ENCODE data around the gene ELMOD2. TPM values are rescaled to one million over a fixed set of nuclear protein-coding genes. Genes with fewer than 3 reads are reported as not detected.

ELMOD2 gene
- total RNA-seq, 1 experiment from 2014 or later = 27.4 TPM

DNA sequence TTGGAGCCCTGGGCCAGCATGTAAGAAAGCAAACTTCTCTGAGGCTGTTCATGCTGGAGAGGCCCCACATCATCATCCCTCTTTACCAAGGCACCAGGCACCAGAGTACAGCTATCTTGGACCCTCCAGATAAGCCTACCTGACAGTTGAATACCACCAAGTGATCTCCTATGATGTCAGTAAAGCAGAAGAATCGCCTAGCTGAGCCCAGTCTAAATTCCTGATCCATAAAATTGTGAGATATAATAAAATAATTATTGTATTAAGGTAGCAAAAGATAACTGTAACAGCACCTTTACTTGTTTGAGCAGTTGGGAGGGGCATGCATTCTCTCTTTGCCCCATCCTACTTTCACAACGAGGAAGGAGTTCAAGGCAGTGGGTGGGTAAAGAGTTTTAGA lies 47.7 kb downstream of the ELMOD2 start:
- H3K4me3 Mint-ChIP-seq = no peak overlapping the region
- no peaks in the 10 kb centered on the region for H3K36me3 Mint-ChIP-seq
- peaks cover 16% of the 10 kb centered on the region for H3K4me1 Mint-ChIP-seq
- H3K27me3 Mint-ChIP-seq (ENCODE audit: low read depth) = peaks cover under 1% of the 10 kb centered on the region; the same call in 1 of the 2 replicates
- peaks cover 17% of the 10 kb centered on the region for H3K9me3 Mint-ChIP-seq
- ChIA-PET CTCF (no interaction called here), POLR2A (no interaction called here)
- no peak overlapping the region for H3K27ac Mint-ChIP-seq
- TF ChIP-seq, protein P1, sequence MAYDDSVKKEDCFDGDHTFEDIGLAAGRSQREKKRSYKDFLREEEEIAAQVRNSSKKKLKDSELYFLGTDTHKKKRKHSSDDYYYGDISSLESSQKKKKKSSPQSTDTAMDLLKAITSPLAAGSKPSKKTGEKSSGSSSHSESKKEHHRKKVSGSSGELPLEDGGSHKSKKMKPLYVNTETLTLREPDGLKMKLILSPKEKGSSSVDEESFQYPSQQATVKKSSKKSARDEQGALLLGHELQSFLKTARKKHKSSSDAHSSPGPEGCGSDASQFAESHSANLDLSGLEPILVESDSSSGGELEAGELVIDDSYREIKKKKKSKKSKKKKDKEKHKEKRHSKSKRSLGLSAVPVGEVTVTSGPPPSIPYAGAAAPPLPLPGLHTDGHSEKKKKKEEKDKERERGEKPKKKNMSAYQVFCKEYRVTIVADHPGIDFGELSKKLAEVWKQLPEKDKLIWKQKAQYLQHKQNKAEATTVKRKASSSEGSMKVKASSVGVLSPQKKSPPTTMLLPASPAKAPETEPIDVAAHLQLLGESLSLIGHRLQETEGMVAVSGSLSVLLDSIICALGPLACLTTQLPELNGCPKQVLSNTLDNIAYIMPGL (CRISPR knock-in tag; IDR thresholded peaks at IDR 0.05) = no peak
- no peak for TF ChIP-seq ESRRA (CRISPR knock-in tag; IDR thresholded peaks at IDR 0.05; ENCODE audit: borderline replicate concordance)
- no peak for ATAC-seq
- no peak for DNase-seq (ENCODE audit: low spot score)

DNA sequence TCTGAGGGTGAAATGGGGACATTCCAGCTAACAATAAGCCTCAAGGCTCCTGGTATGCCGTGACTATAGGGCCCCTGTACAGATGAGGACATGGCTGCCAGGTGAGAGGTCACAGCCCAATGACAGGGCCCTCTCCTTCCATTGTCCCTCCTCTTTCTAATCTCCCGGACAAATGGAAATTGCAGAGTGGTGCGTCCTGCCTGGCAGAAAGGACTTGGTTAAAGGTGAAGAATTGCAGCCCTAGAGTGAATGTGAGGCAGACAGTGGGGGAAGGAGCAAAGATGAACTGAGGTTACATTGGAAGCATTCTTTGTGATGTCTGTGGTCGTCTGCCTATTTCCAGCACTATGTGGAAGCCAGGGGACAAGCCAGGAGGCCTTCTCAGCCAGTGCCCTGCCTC lies 51.5 kb downstream of the ELMOD2 start:
- ATAC-seq = no peak; the same call in 1 of the 2 replicates
- Mint-ChIP-seq H3K36me3 (no peaks in the 10 kb centered on the region), H3K27ac (no peak overlapping the region), H3K4me3 (no peak overlapping the region), H3K27me3 (ENCODE audit: low read depth) (peaks cover 28% of the 10 kb centered on the region), H3K9me3 (peaks cover 16% of the 10 kb centered on the region), H3K4me1 (no peaks in the 10 kb centered on the region)
- ChIA-PET POLR2A (no interaction called here), CTCF (interaction anchor here (0.9 kb wide), 1 partner anchor 216 kb away, joined by 4 read pairs; no protein-coding TSS in a partner anchor)
- TF ChIP-seq, protein P2, sequence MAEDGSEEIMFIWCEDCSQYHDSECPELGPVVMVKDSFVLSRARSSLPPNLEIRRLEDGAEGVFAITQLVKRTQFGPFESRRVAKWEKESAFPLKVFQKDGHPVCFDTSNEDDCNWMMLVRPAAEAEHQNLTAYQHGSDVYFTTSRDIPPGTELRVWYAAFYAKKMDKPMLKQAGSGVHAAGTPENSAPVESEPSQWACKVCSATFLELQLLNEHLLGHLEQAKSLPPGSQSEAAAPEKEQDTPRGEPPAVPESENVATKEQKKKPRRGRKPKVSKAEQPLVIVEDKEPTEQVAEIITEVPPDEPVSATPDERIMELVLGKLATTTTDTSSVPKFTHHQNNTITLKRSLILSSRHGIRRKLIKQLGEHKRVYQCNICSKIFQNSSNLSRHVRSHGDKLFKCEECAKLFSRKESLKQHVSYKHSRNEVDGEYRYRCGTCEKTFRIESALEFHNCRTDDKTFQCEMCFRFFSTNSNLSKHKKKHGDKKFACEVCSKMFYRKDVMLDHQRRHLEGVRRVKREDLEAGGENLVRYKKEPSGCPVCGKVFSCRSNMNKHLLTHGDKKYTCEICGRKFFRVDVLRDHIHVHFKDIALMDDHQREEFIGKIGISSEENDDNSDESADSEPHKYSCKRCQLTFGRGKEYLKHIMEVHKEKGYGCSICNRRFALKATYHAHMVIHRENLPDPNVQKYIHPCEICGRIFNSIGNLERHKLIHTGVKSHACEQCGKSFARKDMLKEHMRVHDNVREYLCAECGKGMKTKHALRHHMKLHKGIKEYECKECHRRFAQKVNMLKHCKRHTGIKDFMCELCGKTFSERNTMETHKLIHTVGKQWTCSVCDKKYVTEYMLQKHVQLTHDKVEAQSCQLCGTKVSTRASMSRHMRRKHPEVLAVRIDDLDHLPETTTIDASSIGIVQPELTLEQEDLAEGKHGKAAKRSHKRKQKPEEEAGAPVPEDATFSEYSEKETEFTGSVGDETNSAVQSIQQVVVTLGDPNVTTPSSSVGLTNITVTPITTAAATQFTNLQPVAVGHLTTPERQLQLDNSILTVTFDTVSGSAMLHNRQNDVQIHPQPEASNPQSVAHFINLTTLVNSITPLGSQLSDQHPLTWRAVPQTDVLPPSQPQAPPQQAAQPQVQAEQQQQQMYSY (CRISPR knock-in tag; IDR thresholded peaks at IDR 0.05) = no peak
- TF ChIP-seq, protein P3, sequence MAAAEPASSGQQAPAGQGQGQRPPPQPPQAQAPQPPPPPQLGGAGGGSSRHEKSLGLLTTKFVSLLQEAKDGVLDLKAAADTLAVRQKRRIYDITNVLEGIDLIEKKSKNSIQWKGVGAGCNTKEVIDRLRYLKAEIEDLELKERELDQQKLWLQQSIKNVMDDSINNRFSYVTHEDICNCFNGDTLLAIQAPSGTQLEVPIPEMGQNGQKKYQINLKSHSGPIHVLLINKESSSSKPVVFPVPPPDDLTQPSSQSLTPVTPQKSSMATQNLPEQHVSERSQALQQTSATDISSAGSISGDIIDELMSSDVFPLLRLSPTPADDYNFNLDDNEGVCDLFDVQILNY (CRISPR knock-in tag; IDR thresholded peaks at IDR 0.05) = no peak
- no peak for DNase-seq (ENCODE audit: low spot score)

DNA sequence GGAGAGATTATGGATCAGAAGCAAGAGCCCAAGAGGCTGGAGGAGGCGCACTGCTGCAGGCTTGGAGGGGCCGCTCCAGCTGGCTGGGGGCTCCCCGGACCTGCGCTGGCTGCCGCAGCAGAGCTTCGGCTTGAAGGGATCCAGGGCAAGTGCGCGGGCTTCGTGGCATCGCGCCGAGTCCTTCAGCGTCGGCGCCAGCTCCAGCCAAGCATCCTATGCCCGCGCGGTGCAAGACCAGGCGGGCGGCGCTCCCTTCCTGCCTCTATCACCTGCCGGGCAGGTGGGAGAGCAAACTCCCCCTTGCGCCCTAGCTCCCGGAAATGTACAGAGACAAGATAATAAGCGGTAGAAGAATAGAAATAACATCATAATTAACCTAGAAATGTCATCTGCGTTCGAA lies 55.3 kb downstream of the ELMOD2 start:
- DNase-seq (ENCODE audit: low spot score) (peak; percentile 30), ATAC-seq (peak; percentile 67)
- Mint-ChIP-seq H3K9me3 (no peaks in the 10 kb centered on the region), H3K27me3 (ENCODE audit: low read depth) (peaks cover 28% of the 10 kb centered on the region), H3K4me3 (no peak overlapping the region), H3K4me1 (no peaks in the 10 kb centered on the region), H3K36me3 (no peaks in the 10 kb centered on the region), H3K27ac (no peak overlapping the region)
- TF ChIP-seq ZNF219 (CRISPR knock-in tag; IDR thresholded peaks at IDR 0.05; ENCODE audit: borderline replicate concordance) (no peak), SOX15 (CRISPR knock-in tag; IDR thresholded peaks at IDR 0.05) (no peak), CREB1 (CRISPR knock-in tag; IDR thresholded peaks at IDR 0.05) (0 out of 2 replicates have a peak, but pooled peaks have one; percentile 31), ZNF671 (CRISPR knock-in tag; IDR thresholded peaks at IDR 0.05) (no peak), PRRX2 (CRISPR knock-in tag; IDR thresholded peaks at IDR 0.05) (no peak), FOXP1 (CRISPR knock-in tag; IDR thresholded peaks at IDR 0.05; ENCODE audit: borderline replicate concordance) (no peak)
- TF ChIP-seq, protein P3 (CRISPR knock-in tag; IDR thresholded peaks at IDR 0.05) = 0 out of 2 replicates have a peak, but pooled peaks have one; percentile 41
- ChIA-PET CTCF (interaction anchor here (0.6 to 1.8 kb wide), 6 partner anchors 12 to 305 kb away, joined by 3 to 7 read pairs (median 4); partner anchors contain the start of gene CLGN), POLR2A (no interaction called here)

DNA sequence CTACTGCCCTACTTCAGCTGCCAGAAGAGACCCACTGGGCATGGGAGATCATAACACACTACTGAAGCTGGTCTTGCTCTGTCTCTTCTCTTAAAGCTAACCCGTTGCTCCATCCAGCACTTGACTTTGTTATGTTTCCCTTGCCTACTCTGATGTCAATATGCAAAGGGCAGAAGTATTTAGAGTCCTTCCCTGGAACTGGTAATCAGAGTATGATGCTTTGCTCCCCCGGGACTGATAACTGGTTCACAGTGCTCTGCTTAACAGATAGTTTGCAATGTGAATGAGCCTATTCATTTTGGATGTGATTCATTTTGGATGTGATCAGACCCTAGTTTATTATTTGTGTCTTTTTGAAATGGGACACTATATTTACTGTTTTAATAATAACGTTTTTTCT lies 57.1 kb downstream of the ELMOD2 start:
- peaks cover 28% of the 10 kb centered on the region for H3K27me3 Mint-ChIP-seq (ENCODE audit: low read depth)
- CTCF ChIA-PET = no interaction called here
- H3K36me3 Mint-ChIP-seq = no peaks in the 10 kb centered on the region
- H3K4me3 Mint-ChIP-seq = no peak overlapping the region
- H3K9me3 Mint-ChIP-seq = no peaks in the 10 kb centered on the region
- H3K27ac Mint-ChIP-seq = no peak overlapping the region
- no peaks in the 10 kb centered on the region for H3K4me1 Mint-ChIP-seq
- DNase-seq (ENCODE audit: low spot score) (no peak), ATAC-seq (no peak)
- no peak for TF ChIP-seq GRHL2 (CRISPR knock-in tag; IDR thresholded peaks at IDR 0.05; ENCODE audit: insufficient replicate concordance, severe bottlenecking)
- TF ChIP-seq, protein P4, sequence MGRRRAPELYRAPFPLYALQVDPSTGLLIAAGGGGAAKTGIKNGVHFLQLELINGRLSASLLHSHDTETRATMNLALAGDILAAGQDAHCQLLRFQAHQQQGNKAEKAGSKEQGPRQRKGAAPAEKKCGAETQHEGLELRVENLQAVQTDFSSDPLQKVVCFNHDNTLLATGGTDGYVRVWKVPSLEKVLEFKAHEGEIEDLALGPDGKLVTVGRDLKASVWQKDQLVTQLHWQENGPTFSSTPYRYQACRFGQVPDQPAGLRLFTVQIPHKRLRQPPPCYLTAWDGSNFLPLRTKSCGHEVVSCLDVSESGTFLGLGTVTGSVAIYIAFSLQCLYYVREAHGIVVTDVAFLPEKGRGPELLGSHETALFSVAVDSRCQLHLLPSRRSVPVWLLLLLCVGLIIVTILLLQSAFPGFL (CRISPR knock-in tag; IDR thresholded peaks at IDR 0.05; ENCODE audit: borderline replicate concordance) = no peak
- no peak for TF ChIP-seq TEAD4 (CRISPR knock-in tag; IDR thresholded peaks at IDR 0.05)
- TF ChIP-seq, protein P5, sequence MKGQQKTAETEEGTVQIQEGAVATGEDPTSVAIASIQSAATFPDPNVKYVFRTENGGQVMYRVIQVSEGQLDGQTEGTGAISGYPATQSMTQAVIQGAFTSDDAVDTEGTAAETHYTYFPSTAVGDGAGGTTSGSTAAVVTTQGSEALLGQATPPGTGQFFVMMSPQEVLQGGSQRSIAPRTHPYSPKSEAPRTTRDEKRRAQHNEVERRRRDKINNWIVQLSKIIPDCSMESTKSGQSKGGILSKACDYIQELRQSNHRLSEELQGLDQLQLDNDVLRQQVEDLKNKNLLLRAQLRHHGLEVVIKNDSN (CRISPR knock-in tag; IDR thresholded peaks at IDR 0.05) = no peak
- POLR2A ChIA-PET = no interaction called here
